PFSK-1 (cell line): ENCODE data around the gene RUNX1.

Source experiments
- SIN3A ChIP-seq: IDR thresholded peaks from 2 replicates; pipeline ENCODE4 v1.6.1; 2012; ENCODE audit warnings: mild to moderate bottlenecking, low read length, moderate library complexity, borderline replicate concordance; ENCODE audit not compliant: insufficient read depth
- TAF1 ChIP-seq: IDR thresholded peaks from 2 replicates; pipeline ENCODE4 v1.6.1; 2012; ENCODE audit warnings: low read length, control low read depth, borderline replicate concordance; ENCODE audit not compliant: insufficient read depth

DNA sequence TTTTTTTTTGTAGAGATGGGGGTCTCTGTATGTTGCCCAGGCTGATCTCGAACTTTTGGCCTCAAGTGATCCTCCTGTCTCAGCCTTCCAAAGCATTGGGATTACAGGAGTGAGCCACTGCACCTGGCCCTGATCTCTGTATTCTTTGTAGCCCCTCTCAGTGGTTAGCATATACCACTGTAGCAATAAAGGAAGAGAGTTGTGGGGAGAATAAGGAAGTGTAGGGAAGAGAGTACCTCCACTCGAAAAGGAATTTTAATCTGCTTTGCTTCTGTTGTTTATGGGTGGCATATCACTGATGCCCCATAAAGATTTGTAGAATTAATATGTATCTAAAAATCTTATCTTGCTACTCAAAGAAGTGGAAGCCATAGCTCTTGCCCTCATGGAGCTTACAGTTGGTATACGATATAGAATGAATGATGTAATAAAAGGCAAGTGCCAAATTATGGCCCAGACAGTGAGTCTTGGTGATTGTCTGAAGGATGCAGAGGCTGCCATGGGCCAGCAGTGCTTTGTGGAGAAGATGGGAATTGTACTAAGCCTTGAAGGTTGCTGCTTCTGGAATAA is 284.3 kb downstream of the RUNX1 start:
- TF ChIP-seq SIN3A (no peak), TAF1 (no peak)
